Coronary artery (tissue), 2 donors: ENCODE results near the gene CFAP77.
A peak's percentile ranks its signal among the peaks of the same experiment; 100 is the strongest.

ENCODE experiments used
- DNase-seq: peaks from one replicate; pipeline ENCODE4 v3.0.0-alpha.2; 2017; ENCODE audit warnings: low spot score
- H3K27ac ChIP-seq, 2 donors: fragments of 200-600 bp; sonication (generic); one replicate each; pipeline ENCODE4 v1.5.1; 2016 to 2019
- H3K4me3 ChIP-seq: fragments of 200-600 bp; sonication (generic); 2 replicates; pipeline ENCODE4 v1.5.1; 2016; ENCODE audit warnings: mild to moderate bottlenecking, moderate library complexity
- TF ChIP-seq, protein P1 (sequence below): fragments of 200-600 bp; sonication (generic); IDR thresholded peaks from one replicate; pipeline ENCODE4 v1.5.1; 2019; ENCODE audit warnings: antibody characterized with exemption

The CFAP77 gene

DNA sequence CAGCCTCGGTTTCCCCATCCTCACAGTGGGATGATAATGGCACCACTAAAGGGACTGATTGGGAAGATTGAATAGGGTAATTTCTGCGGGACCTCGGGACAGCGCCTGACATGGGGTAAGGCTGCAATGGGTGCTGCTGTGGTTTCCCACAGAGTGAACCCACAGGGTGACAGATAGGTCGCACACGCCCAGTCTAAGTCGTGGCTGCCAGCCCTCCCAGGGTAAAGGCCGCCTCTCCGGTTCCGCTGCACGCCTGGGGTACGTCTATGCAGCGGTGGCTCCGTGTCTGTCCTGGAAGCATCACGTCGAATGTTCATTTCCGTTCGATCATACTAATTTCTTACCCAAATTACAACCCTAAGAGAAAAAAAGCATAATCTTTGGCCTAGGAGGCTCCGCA, 631 bp downstream of the CFAP77 start:
- TF ChIP-seq, protein P1, sequence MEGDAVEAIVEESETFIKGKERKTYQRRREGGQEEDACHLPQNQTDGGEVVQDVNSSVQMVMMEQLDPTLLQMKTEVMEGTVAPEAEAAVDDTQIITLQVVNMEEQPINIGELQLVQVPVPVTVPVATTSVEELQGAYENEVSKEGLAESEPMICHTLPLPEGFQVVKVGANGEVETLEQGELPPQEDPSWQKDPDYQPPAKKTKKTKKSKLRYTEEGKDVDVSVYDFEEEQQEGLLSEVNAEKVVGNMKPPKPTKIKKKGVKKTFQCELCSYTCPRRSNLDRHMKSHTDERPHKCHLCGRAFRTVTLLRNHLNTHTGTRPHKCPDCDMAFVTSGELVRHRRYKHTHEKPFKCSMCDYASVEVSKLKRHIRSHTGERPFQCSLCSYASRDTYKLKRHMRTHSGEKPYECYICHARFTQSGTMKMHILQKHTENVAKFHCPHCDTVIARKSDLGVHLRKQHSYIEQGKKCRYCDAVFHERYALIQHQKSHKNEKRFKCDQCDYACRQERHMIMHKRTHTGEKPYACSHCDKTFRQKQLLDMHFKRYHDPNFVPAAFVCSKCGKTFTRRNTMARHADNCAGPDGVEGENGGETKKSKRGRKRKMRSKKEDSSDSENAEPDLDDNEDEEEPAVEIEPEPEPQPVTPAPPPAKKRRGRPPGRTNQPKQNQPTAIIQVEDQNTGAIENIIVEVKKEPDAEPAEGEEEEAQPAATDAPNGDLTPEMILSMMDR, result no peak
- no peak for DNase-seq
- Histone ChIP-seq H3K4me3 (peak overlapping the region; percentile 82), H3K27ac (no peak overlapping the region)

DNA sequence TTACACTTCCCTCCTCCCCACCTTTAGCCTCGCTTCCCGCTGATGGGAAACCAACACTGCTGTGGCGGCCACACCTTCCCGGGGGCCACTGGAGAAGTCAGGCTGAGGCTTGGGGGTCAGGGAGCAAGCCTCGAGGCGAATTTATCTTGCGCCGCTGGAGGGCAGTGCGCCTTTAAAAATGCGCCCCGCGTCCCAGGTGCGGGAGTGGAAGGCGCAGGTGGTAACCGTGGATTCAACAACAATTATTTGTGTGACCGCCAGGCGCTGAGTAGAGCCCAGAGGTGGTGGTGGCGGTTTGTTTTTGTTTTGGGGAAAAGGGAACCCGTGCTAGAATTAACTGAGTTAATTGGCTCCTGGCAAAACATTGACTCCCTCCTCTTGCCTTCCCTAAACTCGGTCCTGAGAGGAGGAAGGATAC, 1.1 kb downstream of the CFAP77 start:
- DNase-seq, result no peak
- Histone ChIP-seq H3K4me3 (peak overlapping the region; percentile 82), H3K27ac (no peak overlapping the region)
- TF ChIP-seq, protein P1, result no peak

DNA sequence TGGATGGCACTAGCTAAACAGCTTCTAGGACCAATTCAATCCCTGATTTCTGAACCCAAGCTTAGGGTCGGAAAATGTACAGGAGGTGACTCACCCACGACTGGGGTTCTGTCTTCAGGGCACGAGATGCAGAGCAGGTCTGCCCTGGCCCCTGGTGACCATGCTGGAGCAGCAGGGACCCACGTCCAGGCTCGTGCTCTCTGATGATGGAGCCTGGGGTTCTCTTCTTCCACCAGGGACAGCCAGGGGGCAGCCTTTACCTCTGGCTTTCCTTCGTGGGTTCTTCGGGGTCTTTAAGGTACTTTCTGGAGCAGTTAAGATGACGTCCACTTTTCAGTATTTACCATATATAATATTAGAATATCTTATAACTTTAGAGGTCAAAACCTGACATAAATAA, 2.1 kb downstream of the CFAP77 start:
- no peak for DNase-seq
- H3K27ac ChIP-seq, result no peak overlapping the region
- TF ChIP-seq, protein P1, result peak; percentile 20
- no peak overlapping the region for H3K4me3 ChIP-seq

DNA sequence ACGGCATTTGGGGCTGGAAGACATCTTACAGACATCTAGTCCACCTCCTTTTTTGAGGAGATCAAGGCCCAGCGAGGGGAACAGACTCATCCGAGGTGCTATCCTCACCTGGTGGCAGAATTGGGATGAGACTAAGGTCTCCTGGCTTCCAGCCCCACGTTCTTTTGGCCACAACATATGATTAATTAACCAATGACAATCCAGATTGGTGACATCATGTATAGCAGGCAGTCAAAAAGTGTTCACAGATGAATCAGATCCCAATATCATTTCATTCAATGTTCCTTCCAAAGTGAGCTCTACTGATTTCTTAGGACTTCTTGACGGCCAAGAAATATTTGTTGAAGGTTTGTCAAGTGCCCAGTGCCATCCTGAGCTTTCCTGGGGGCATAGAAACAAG, 3.9 kb downstream of the CFAP77 start:
- no peak for DNase-seq
- no peak overlapping the region for H3K4me3 ChIP-seq
- TF ChIP-seq, protein P1, result no peak
- H3K27ac ChIP-seq, result no peak overlapping the region

DNA sequence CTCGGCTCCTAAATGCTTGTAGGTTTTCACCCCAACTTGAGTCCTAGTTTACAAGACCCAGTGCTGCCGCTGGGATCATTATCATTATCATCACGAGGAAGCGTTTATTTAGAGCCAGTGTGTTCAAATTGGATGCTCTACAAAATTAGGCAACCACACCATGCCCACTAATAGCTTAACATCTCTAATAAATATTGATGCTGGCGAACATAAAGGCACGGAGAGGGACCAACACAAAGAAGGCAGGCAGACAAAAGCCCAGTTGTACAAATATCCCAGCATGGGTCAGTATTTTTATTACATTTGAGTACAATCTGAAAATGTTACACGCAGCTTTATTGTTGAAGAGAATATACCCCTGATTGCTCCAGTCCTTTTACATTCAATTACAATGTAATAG, 4.7 kb downstream of the CFAP77 start:
- TF ChIP-seq, protein P1, result no peak
- Histone ChIP-seq H3K27ac (no peak overlapping the region), H3K4me3 (no peak overlapping the region)
- DNase-seq, result no peak

DNA sequence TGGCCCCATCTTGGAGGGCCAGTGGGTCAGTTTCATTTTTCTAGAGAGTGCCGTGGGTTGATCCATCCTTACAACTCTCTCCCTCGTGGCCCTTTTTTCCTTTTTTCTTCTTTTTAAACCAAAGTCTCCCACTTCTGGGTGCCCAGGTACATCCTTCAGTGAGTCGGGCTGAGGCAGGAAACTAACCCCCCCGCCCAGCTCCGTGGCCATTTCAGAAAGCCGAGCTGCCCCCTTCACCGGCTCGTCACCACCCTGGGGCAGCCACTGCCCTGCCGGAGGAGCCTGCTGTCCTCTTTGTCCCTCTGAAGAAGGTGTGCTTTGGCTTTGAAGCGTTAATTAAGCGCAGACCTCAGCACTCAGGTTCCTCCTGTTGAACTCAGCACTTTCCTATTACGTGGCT, 5.2 kb downstream of the CFAP77 start:
- H3K4me3 ChIP-seq, result no peak overlapping the region
- DNase-seq, result no peak
- TF ChIP-seq, protein P1, result no peak

DNA sequence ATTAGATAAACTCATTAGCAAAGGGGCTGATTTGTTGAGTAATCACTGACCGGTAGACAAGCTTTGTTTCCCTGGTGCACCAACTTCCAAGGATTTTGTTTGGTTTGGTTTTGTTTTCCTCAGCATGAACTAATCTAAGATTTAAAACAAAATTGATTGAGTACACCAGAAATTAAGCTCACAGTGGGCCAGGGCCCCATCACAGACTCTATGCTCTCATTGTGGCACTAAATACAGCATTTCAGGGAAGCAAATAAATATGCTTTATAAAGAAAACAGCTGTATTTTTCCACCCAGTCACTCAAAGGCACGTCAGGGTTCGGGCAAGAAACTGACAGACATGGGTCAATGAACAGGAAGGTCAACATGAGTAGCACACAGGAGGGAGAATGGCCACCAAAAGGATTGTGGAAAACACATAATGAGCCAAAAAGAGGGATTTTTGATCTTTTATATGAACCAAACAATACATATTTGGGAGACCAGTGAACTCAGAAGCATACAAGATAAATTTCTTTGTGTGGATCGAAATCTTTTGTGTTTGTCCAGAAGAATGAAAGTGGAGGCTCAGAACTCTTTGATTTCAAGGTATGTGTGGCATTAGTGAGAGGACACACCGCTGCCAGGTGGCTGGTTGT, 8.8 kb downstream of the CFAP77 start:
- no peak for DNase-seq

More for the DNA sequence above, 5.2 kb downstream of the CFAP77 start:
- no peak overlapping the region for H3K27ac ChIP-seq

More for the DNA sequence above, 8.8 kb downstream of the CFAP77 start:
- H3K27ac ChIP-seq, result no peak overlapping the region
- no peak overlapping the region for H3K4me3 ChIP-seq
- TF ChIP-seq, protein P1, result no peak
